Astrocyte of the cerebellum (primary cell): Measurements from ENCODE around the gene GASK1A.

Experiments used
- DNase-seq: peaks from one replicate; pipeline ENCODE4 v3.0.0-alpha.2; 2011; ENCODE audit warnings: low read depth
- H3K4me3 ChIP-seq: 2 replicates; pipeline ENCODE4 v1.5.1; 2011; ENCODE audit warnings: mild to moderate bottlenecking, low read depth, low read length, moderate library complexity
- CTCF ChIP-seq: IDR thresholded peaks from 2 replicates; pipeline ENCODE4 v1.5.1; 2012; ENCODE audit warnings: low read length, low read depth, moderate library complexity, mild to moderate bottlenecking; ENCODE audit errors: missing control alignments
- in situ Hi-C: cut with HindIII; loops from 2 replicates; pipeline ENCODE4 v1.10.0; 2017; ENCODE audit warnings: low sequenced_read_pairs

GASK1A gene

GRCh38 chr3:43053291-43053690 is 74.2 kb downstream of the GASK1A start:
- TF ChIP-seq CTCF, result no peak
- H3K4me3 ChIP-seq, result no peak overlapping the region
- DNase-seq, result no peak
- in situ Hi-C loops, result no loop called here

- no peak for DNase-seq
- no peak for TF ChIP-seq CTCF
Measured at GRCh38 chr3:43054754-43055153, 75.6 kb downstream of the GASK1A start.

GRCh38 chr3:43055393-43055792 is 76.3 kb downstream of the GASK1A start:
- H3K4me3 ChIP-seq, result no peak overlapping the region
- DNase-seq, result no peak
- in situ Hi-C loops, result no loop called here
- no peak for TF ChIP-seq CTCF

More at GRCh38 chr3:43054754-43055153, 75.6 kb downstream of the GASK1A start:
- in situ Hi-C loops, result no loop called here
- no peak overlapping the region for H3K4me3 ChIP-seq

GRCh38 chr3:43055806-43056770 is 77.0 kb downstream of the GASK1A start:
- no peak for TF ChIP-seq CTCF
- in situ Hi-C loops, result no loop called here
- no peak for DNase-seq
- H3K4me3 ChIP-seq, result no peak overlapping the region

- no peak overlapping the region for H3K4me3 ChIP-seq
- in situ Hi-C loops, result no loop called here
- TF ChIP-seq CTCF, result no peak
- no peak for DNase-seq
Measured at GRCh38 chr3:43059456-43059855, 80.3 kb downstream of the GASK1A start.

GRCh38 chr3:43061101-43061895 is 82.2 kb downstream of the GASK1A start:
- in situ Hi-C loops, result no loop called here
- DNase-seq, result no peak
- no peak overlapping the region for H3K4me3 ChIP-seq
- TF ChIP-seq CTCF, result no peak
